ACC112 (cell line): Measurements from ENCODE around the gene HCAR1.
"Not testable (repeated sequence)": the region's sequence is repeated elsewhere in the genome, so short reads cannot be mapped to it uniquely, and the experiment has no call there.

Experiments
- H2AFZ ChIP-seq: fragments of 200-600 bp; sonication (generic); one replicate; pipeline ENCODE4 v1.6.0; 2017; ENCODE audit warnings: antibody characterized with exemption, low read length; ENCODE audit not compliant: unreplicated experiment
- H3K27ac ChIP-seq: fragments of 200-600 bp; sonication (generic); 2 replicates; pipeline ENCODE4 v1.5.1; 2014; ENCODE audit warnings: low read depth, mild to moderate bottlenecking, antibody characterized with exemption, low read length, moderate library complexity
- H3K27me3 ChIP-seq: fragments of 200-600 bp; sonication (generic); 2 replicates; pipeline ENCODE4 v1.6.1; 2014; ENCODE audit warnings: mild to moderate bottlenecking, antibody characterized with exemption, low read length, moderate library complexity, mixed read lengths; ENCODE audit not compliant: insufficient read depth
- H3K36me3 ChIP-seq: fragments of 200-600 bp; sonication (generic); 2 replicates; pipeline ENCODE4 v1.6.1; 2016; ENCODE audit warnings: mild to moderate bottlenecking, antibody characterized with exemption, low read length, moderate library complexity, mixed read lengths; ENCODE audit not compliant: insufficient read depth
- H3K4me1 ChIP-seq: fragments of 200-600 bp; sonication (generic); one replicate; pipeline ENCODE4 v1.6.1; 2016; ENCODE audit warnings: low read length, mixed read lengths; ENCODE audit not compliant: insufficient read depth, unreplicated experiment, control insufficient read depth
- H3K4me3 ChIP-seq: fragments of 200-600 bp; sonication (generic); 2 replicates; pipeline ENCODE4 v1.5.1; 2014; ENCODE audit warnings: mild to moderate bottlenecking, low read depth, low read length
- H3K79me2 ChIP-seq: fragments of 200-600 bp; sonication (generic); one replicate; pipeline ENCODE4 v1.6.0; 2016; ENCODE audit warnings: low read length; ENCODE audit not compliant: control insufficient read depth, unreplicated experiment, insufficient read depth

HCAR1 gene

DNA sequence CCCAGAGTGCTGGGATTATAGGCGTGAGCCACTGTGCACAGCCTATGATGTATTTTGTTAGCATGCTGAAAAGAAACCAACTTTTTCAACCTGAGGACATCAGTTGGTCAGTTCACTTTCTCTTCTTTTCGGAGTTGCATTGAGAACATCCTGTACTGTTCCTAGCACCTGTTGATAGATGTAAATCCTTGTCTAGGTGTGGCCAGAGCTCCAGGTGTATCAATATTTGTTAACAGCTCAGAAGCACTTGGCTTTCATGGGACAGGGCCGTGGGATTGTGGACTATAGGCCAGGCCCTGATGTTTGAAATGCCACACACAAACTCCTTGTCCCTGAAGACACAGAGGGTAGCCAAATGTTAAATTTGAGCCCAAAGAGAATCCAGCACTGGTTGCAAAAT, 42.4 kb downstream of the HCAR1 start:
- Histone ChIP-seq H3K79me2 (no peaks in the 10 kb centered on the region), H2AFZ (no peak overlapping the region), H3K27ac (no peak overlapping the region), H3K36me3 (no peaks in the 10 kb centered on the region), H3K27me3 (no peaks in the 10 kb centered on the region), H3K4me3 (no peak overlapping the region), H3K4me1 (no peaks in the 10 kb centered on the region)

DNA sequence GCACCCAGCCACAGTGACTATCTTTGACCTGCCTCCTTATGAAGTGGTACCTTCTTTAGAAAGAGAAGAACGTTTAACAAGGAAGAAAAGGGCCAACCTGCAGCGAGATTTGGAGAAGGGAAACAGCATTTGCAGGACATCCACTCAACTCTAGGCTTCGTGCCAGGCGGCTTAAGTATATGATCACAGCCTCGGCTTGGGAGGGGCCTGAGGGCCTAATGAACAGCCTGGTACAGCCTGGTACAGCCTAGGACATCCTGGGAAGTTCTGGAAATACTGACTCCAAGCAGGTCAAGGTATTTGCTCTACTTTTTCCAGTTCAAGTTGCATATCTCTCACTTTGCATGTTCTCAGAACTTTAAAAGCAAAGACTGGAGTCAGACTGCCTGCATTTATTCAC, 43.6 kb downstream of the HCAR1 start:
- H3K4me3 ChIP-seq, result no peak overlapping the region
- no peaks in the 10 kb centered on the region for H3K4me1 ChIP-seq
- no peaks in the 10 kb centered on the region for H3K27me3 ChIP-seq
- no peak overlapping the region for H3K27ac ChIP-seq
- no peaks in the 10 kb centered on the region for H3K36me3 ChIP-seq
- H3K79me2 ChIP-seq, result no peaks in the 10 kb centered on the region
- no peak overlapping the region for H2AFZ ChIP-seq

DNA sequence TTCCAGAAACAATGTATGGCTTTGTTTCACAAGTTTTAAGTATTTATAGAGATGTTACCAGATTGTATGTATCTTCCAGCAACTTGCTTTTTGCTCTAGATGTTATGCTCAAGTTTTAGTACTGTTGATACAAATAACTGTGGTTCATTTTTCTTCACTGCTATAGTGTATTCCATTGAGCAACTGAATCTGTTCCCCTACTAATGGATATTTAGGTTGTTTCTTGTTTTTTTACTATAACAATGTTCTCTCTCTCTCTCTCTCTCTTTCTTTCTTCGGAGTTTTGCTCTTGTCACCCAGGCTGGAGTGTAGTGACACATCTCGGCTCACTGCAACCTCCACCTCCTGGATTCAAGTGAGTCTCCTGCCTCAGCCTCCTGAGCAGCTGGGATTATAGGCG, 44.1 kb downstream of the HCAR1 start:
- Histone ChIP-seq H2AFZ (no peak overlapping the region), H3K36me3 (no peaks in the 10 kb centered on the region), H3K4me3 (no peak overlapping the region), H3K27ac (no peak overlapping the region), H3K79me2 (no peaks in the 10 kb centered on the region), H3K4me1 (no peaks in the 10 kb centered on the region), H3K27me3 (no peaks in the 10 kb centered on the region)

DNA sequence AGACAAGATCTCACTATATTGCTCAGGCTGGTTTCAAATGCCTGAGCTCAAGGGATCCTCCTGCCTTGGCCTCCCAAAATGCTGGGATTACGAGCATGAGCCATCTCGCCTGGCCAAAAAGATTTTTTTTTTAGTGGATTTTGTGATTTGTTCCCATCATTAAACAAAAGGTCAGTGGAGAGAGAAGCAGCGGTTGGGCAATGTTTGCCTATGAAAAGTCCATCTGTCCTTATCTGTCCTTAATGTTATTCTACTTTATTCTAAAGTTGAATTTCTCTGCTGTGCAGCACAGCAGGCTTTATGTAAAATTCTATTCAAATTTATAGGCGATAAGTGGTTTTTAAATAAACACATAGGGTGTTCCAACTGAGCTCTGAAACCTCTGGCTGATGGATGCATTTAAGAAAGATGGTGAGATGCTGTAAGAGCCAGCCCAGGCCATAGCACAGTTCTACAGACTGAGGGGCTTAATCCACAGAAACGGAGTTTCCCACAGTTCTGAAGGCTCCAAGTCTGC, 46.3 kb downstream of the HCAR1 start:
- H3K79me2 ChIP-seq, result no peaks in the 10 kb centered on the region
- no peaks in the 10 kb centered on the region for H3K36me3 ChIP-seq
- H2AFZ ChIP-seq, result no peak overlapping the region
- H3K4me1 ChIP-seq, result peaks cover 8% of the 10 kb centered on the region
- no peaks in the 10 kb centered on the region for H3K27me3 ChIP-seq
- no peak overlapping the region for H3K27ac ChIP-seq
- no peak overlapping the region for H3K4me3 ChIP-seq

DNA sequence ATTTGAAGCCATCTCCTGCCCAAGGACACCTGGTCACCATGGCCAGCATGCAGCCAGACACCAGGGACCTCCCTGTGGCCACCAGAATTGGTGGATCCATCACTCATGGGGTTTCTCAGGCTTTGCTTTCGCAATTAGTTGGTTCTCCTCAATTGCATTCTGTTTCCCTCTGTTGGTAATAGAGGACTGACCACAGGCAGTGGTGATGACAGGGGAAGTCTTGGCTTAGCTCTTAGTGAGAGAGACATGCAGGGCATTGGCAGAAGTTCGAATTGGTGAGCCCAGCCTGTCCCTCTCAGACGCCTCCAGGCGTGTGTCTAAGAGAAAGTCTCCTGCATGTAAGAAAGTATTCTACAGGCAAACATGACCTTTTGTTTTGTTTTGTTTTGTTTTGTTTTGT, 48.8 kb downstream of the HCAR1 start:
- Histone ChIP-seq H3K4me3 (no peak overlapping the region), H3K36me3 (no peaks in the 10 kb centered on the region), H3K79me2 (no peaks in the 10 kb centered on the region), H3K27me3 (no peaks in the 10 kb centered on the region), H3K4me1 (peaks cover 16% of the 10 kb centered on the region), H2AFZ (no peak overlapping the region), H3K27ac (no peak overlapping the region)

DNA sequence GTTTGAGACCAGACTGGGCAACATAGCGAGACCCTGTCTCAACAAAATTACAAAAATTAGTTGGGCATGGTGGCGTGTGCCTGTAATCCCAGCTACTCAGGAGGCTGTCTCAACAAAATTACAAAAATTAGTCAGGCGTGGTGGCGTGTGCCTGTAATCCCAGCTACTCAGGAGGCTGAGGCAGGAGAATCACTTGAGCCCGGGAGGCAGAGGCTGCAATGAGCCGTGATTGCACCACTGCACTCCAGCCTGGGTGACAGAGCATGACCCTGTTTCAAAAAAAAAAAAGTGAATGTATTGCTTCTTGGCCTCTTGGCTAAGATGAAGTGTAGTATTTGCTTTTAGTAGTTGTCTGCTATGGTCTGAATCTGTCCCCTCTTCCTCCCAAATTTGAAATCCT, 49.7 kb downstream of the HCAR1 start:
- H3K27me3 ChIP-seq, H3K36me3 ChIP-seq, H3K4me3 ChIP-seq, H3K27ac ChIP-seq, H3K79me2 ChIP-seq, H2AFZ ChIP-seq: not testable (repeated sequence)
- H3K4me1 ChIP-seq, result peaks cover 16% of the 10 kb centered on the region

DNA sequence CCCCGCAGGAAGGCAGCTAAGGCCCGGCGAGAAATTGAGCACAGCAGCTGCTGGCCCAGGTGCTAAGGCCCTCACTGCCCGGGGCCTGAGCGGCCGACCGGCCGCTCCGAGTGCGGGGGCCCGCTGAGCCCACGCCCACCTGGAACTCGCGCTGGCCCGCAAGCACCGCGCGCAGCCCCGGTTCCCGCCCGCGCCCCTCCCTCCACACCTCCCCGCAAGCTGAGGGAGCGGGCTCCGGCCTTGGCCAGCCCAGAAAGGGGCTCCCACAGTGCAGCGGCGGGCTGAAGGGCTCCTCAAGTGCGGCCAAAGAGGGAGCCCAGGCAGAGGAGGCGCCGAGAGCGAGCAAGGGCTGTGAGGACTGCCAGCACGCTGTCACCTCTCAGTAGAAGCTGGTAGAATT, 53.9 kb downstream of the HCAR1 start:
- H2AFZ ChIP-seq, result not testable (repeated sequence)
- H3K4me1 ChIP-seq, result peaks cover 16% of the 10 kb centered on the region

More for the DNA sequence above, 53.9 kb downstream of the HCAR1 start:
- not testable (repeated sequence) for H3K27me3 ChIP-seq, H3K27ac ChIP-seq, H3K36me3 ChIP-seq, H3K4me3 ChIP-seq, H3K79me2 ChIP-seq
